PC-3 (cell line): ENCODE data around the gene CCNL2. TPM values are rescaled to one million over a fixed set of nuclear protein-coding genes. Genes with fewer than 3 reads are reported as not detected.

Experiments
- ATAC-seq: fragments of 200-7000 bp; cut with Tn5 transposase; 2 replicates; pipeline ENCODE4 v1.9.1; 2020; ENCODE audit warnings: mild to moderate bottlenecking, moderate library complexity
- BruUV-seq: library from RNA; stranded (reverse); fragments of 400-500 nt; replicated peaks from 2 replicates; lab custom pipeline; 2021; lab: Mats Ljungman, UMichigan
- CTCF ChIA-PET: fragments of 300-600 bp; sonication (Branson Sonifier 250); formaldehyde crosslinking; loops from one replicate; lab custom pipeline; 2022; ENCODE audit warnings: antibody characterized with exemption; lab: Charles Lee
- POLR2A ChIA-PET: fragments of 300-600 bp; sonication (Branson Sonifier 250); formaldehyde crosslinking; loops from one replicate; lab custom pipeline; 2022; ENCODE audit warnings: antibody characterized with exemption; ENCODE audit not compliant: unreplicated experiment; lab: Charles Lee
- DNase-seq: peaks from one replicate; pipeline ENCODE4 v3.0.0-alpha.2; 2015
- H2AFZ ChIP-seq: fragments of 300-600 bp; sonication (generic); 2 replicates; pipeline ENCODE4 v1.6.0; 2016; ENCODE audit warnings: antibody characterized with exemption, low read length
- H3F3A ChIP-seq: fragments of 300-600 bp; sonication (generic); one replicate; pipeline ENCODE4 v1.6.0; 2017; ENCODE audit warnings: antibody characterized with exemption, low read length, control low read depth, mild to moderate bottlenecking; ENCODE audit not compliant: unreplicated experiment
- H3K27ac ChIP-seq: fragments of 300-600 bp; sonication (generic); 2 replicates; pipeline ENCODE4 v1.5.1; 2016; ENCODE audit warnings: mild to moderate bottlenecking, low read length
- H3K27me3 ChIP-seq: fragments of 300-600 bp; sonication (generic); 2 replicates; pipeline ENCODE4 v1.6.1; 2016; ENCODE audit warnings: low read length, mixed read lengths
- H3K36me3 ChIP-seq: fragments of 300-600 bp; sonication (generic); 2 replicates; pipeline ENCODE4 v1.6.1; 2016; ENCODE audit warnings: low read depth, mixed run types, low read length, mixed read lengths
- H3K4me1 ChIP-seq: fragments of 300-600 bp; sonication (generic); 2 replicates; pipeline ENCODE4 v1.5.1; 2016; ENCODE audit warnings: low read length; ENCODE audit not compliant: insufficient read depth
- H3K4me2 ChIP-seq: fragments of 300-600 bp; sonication (generic); 2 replicates; pipeline ENCODE4 v1.6.0; 2016; ENCODE audit warnings: low read length
- H3K4me3 ChIP-seq: fragments of 300-600 bp; sonication (generic); 2 replicates; pipeline ENCODE4 v1.5.1; 2016; ENCODE audit warnings: mild to moderate bottlenecking, low read length, mixed read lengths
- H3K79me2 ChIP-seq: fragments of 300-600 bp; sonication (generic); 2 replicates; pipeline ENCODE4 v1.6.1; 2017; ENCODE audit warnings: low read length, mixed read lengths
- H3K9ac ChIP-seq: fragments of 300-600 bp; sonication (generic); 2 replicates; pipeline ENCODE4 v1.6.0; 2016; ENCODE audit warnings: mild to moderate bottlenecking, low read length
- H3K9me2 ChIP-seq: fragments of 300-600 bp; sonication (generic); replicated peaks from 2 replicates; pipeline ENCODE4 v1.6.1; 2016; ENCODE audit warnings: mixed run types, low read length, mixed read lengths
- H3K9me3 ChIP-seq: fragments of 300-600 bp; sonication (generic); 2 replicates; pipeline ENCODE4 v1.6.1; 2016; ENCODE audit warnings: low read length, mixed read lengths
- H4K20me1 ChIP-seq: fragments of 300-600 bp; sonication (generic); 2 replicates; pipeline ENCODE4 v1.6.1; 2016; ENCODE audit warnings: low read length, mixed read lengths
- EZH2 ChIP-seq: fragments of 300-600 bp; sonication (generic); IDR thresholded peaks from one replicate; pipeline ENCODE4 v1.6.1; 2017; ENCODE audit warnings: antibody characterized with exemption, mild to moderate bottlenecking, low read length; ENCODE audit not compliant: unreplicated experiment
- EZH2phosphoT487 ChIP-seq: fragments of 300-600 bp; sonication (generic); IDR thresholded peaks from 2 replicates; pipeline ENCODE4 v1.6.1; 2018; ENCODE audit warnings: mild to moderate bottlenecking, antibody characterized with exemption, low read length, borderline replicate concordance
- intact Hi-C: fragments of 100-400 bp; cut with micrococcal nuclease; formaldehyde crosslinking; loops from 2 replicates; pipeline ENCODE4 v1.9.0; 2023
- total RNA-seq: library from RNA; depleted of rRNA; stranded (reverse); fragments of >200 nt; gene quantifications from 2 replicates; pipeline ENCODE4 v1.2.3, GENCODE V29; 2014
- TF ChIP-seq, protein P1 (sequence below): fragments of 300-600 bp; sonication (generic); conservative IDR thresholded peaks from 2 replicates; pipeline ENCODE4 v1.5.1; 2017; ENCODE audit warnings: antibody characterized with exemption, low read depth, mild to moderate bottlenecking, low read length

Gene CCNL2
- total RNA-seq, 1 experiment from 2014 or later: 385 TPM

DNA sequence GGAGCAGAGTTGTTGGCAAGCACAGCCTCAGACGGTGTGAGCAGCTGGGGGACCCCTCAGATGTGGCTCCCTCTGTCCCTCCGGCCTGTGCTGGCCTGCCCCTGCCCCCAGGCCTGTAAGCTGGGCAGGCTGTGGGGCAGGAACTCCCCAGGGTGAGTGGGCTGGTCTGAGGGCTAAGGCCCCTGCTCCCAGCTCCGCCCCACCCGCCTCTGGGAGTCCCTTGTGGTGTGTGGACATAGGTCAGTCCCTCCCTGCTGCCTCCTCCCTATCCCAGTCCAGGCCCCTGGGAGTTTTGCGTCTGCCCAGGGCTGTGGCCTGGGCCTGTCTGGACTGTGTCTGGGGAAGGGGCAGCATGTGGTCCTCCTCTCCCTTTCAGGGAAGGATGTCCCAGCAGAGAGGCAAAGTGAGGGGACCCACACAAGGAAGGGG, 32.7 kb upstream of the CCNL2 start:
- intact Hi-C loops: no loop called here
- H3K27ac ChIP-seq: no peak overlapping the region
- ChIA-PET POLR2A (no interaction called here), CTCF (interaction anchor here (0.7 kb wide), 1 partner anchor 33 kb away, joined by 3 read pairs; no protein-coding TSS in a partner anchor)
- peak; percentile 37 for DNase-seq
- TF ChIP-seq, protein P1, sequence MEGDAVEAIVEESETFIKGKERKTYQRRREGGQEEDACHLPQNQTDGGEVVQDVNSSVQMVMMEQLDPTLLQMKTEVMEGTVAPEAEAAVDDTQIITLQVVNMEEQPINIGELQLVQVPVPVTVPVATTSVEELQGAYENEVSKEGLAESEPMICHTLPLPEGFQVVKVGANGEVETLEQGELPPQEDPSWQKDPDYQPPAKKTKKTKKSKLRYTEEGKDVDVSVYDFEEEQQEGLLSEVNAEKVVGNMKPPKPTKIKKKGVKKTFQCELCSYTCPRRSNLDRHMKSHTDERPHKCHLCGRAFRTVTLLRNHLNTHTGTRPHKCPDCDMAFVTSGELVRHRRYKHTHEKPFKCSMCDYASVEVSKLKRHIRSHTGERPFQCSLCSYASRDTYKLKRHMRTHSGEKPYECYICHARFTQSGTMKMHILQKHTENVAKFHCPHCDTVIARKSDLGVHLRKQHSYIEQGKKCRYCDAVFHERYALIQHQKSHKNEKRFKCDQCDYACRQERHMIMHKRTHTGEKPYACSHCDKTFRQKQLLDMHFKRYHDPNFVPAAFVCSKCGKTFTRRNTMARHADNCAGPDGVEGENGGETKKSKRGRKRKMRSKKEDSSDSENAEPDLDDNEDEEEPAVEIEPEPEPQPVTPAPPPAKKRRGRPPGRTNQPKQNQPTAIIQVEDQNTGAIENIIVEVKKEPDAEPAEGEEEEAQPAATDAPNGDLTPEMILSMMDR: no peak
- TF ChIP-seq EZH2 (no peak), EZH2phosphoT487 (no peak)
- no peaks in the 10 kb centered on the region for H3K36me3 ChIP-seq
- H3K9me3 ChIP-seq: no peaks in the 10 kb centered on the region
- peaks cover 48% of the 10 kb centered on the region for H3K4me1 ChIP-seq
- no peaks in the 10 kb centered on the region for H3K27me3 ChIP-seq
- H2AFZ ChIP-seq: peak overlapping the region; percentile 35; the same call in 1 of the 2 replicates
- peaks cover 4% of the 10 kb centered on the region for H3F3A ChIP-seq
- no peak overlapping the region for H3K4me3 ChIP-seq
- H3K79me2 ChIP-seq: peaks cover 11% of the 10 kb centered on the region
- no peaks in the 10 kb centered on the region for H4K20me1 ChIP-seq
- H3K9ac ChIP-seq: no peak overlapping the region
- ATAC-seq: peak; percentile 4
- no peaks in the 10 kb centered on the region for H3K9me2 ChIP-seq
- BruUV-seq: no TSS peak
- H3K4me2 ChIP-seq: peak overlapping the region; percentile 29; the same call in 1 of the 2 replicates

DNA sequence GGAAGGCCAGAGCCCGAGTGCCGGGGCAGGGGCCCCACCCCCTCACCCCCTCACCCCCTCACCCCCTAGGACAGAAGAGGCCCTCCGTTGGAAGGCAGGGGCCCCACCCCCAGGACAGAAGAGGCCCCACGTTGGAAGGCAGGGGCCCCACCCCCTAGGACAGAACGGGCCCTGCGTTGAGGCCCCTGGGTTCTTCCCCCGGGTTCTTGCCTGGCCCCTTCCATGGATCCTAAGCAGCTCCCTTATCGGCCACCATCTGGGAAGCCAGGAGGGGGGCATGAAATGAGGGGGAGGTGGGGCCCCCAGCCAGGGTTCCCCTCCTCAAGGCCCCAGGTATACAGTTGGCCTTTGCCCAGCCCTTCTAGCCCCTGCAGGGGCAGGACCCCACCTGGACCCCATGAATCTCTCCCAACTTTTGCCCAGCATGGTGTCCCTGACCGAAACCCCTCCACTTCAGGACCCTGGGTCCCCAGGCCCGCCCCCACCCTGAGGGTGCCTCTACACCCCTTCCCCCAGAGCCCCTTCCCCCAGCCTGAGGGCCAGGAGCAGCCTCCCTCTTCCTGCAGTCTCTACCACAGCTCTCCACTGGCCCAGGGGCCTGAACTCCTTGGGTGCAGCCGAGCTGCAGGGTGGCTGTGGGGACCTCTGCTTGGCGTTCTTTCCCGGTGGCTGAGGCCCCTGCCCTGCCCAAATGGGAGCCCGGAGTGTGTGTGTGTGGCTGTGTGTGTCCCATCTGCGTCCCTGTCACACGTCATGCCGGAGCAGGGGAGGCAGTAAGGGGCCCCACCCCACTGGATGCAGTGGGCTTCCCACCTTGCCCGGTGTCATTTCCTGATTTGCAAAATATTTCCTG, 32.1 kb upstream of the CCNL2 start:
- intact Hi-C loops: no loop called here
- H2AFZ ChIP-seq: peak overlapping the region; percentile 35; the same call in 1 of the 2 replicates
- TF ChIP-seq EZH2 (no peak), EZH2phosphoT487 (no peak)
- TF ChIP-seq, protein P1: no peak
- ChIA-PET POLR2A (no interaction called here), CTCF (interaction anchor here (0.7 kb wide), 1 partner anchor 33 kb away, joined by 3 read pairs; no protein-coding TSS in a partner anchor)
- H3K27me3 ChIP-seq: no peaks in the 10 kb centered on the region
- DNase-seq (no peak), ATAC-seq (no peak)
- H3K79me2 ChIP-seq: peaks cover 4% of the 10 kb centered on the region
- no TSS peak for BruUV-seq
- no peaks in the 10 kb centered on the region for H4K20me1 ChIP-seq
- no peaks in the 10 kb centered on the region for H3K36me3 ChIP-seq
- H3K9me3 ChIP-seq: no peaks in the 10 kb centered on the region
- no peaks in the 10 kb centered on the region for H3K9me2 ChIP-seq
- H3K4me1 ChIP-seq: peaks cover 42% of the 10 kb centered on the region
- H3K4me2 ChIP-seq: 0 out of 2 replicates have a peak overlapping the region, but pooled peaks have one; percentile 29
- peaks cover 4% of the 10 kb centered on the region for H3F3A ChIP-seq
- H3K27ac ChIP-seq: no peak overlapping the region
- H3K9ac ChIP-seq: no peak overlapping the region
- H3K4me3 ChIP-seq: no peak overlapping the region
